DOHH2 (cell line): ENCODE data around the gene SPATA19.

Source experiments
- H3F3A ChIP-seq: fragments of 200-600 bp; sonication (generic), shearing (Covaris generic); 2 replicates; pipeline ENCODE4 v1.6.0; 2016; ENCODE audit warnings: antibody characterized with exemption, mild to moderate bottlenecking; ENCODE audit not compliant: control insufficient read depth, insufficient read depth
- H3K27ac ChIP-seq: fragments of 200-600 bp; sonication (generic); 2 replicates; pipeline ENCODE4 v1.5.1; 2014; ENCODE audit warnings: low read depth, mild to moderate bottlenecking, low read length, moderate library complexity
- H3K27me3 ChIP-seq: fragments of 200-600 bp; sonication (generic); 2 replicates; pipeline ENCODE4 v1.6.1; 2014; ENCODE audit warnings: mild to moderate bottlenecking, low read length, mixed read lengths; ENCODE audit not compliant: control insufficient read depth
- H3K36me3 ChIP-seq: fragments of 200-600 bp; sonication (generic); 2 replicates; pipeline ENCODE4 v1.6.1; 2014; ENCODE audit warnings: mild to moderate bottlenecking, low read length, moderate library complexity, mixed read lengths; ENCODE audit not compliant: control insufficient read depth
- H3K4me1 ChIP-seq: fragments of 200-600 bp; sonication (generic); 2 replicates; pipeline ENCODE4 v1.6.1; 2014; ENCODE audit warnings: mild to moderate bottlenecking, low read length, mixed read lengths; ENCODE audit not compliant: control insufficient read depth
- H3K4me2 ChIP-seq: fragments of 200-600 bp; sonication (generic); 2 replicates; pipeline ENCODE4 v1.6.0; 2014; ENCODE audit warnings: mild to moderate bottlenecking, low read length, moderate library complexity
- H3K4me3 ChIP-seq: fragments of 200-600 bp; sonication (generic); 2 replicates; pipeline ENCODE4 v1.5.1; 2014; ENCODE audit warnings: mild to moderate bottlenecking, low read length, mixed read lengths
- H3K79me2 ChIP-seq: fragments of 200-600 bp; sonication (generic); 2 replicates; pipeline ENCODE4 v1.6.1; 2014; ENCODE audit warnings: mild to moderate bottlenecking, low read length, mixed read lengths; ENCODE audit not compliant: control insufficient read depth
- H3K9me2 ChIP-seq: fragments of 200-600 bp; sonication (generic); replicated peaks from 2 replicates; pipeline ENCODE4 v1.6.1; 2014; ENCODE audit warnings: mild to moderate bottlenecking, low read length, mixed read lengths; ENCODE audit not compliant: control insufficient read depth
- H3K9me3 ChIP-seq: fragments of 200-600 bp; sonication (generic); 2 replicates; pipeline ENCODE4 v1.6.1; 2014; ENCODE audit warnings: antibody characterized with exemption, low read length, mixed read lengths; ENCODE audit not compliant: control insufficient read depth, insufficient read depth
- H4K20me1 ChIP-seq: fragments of 200-600 bp; sonication (generic); 2 replicates; pipeline ENCODE4 v1.6.0; 2014; ENCODE audit warnings: low read depth, mild to moderate bottlenecking, antibody characterized with exemption, low read length, moderate library complexity; ENCODE audit not compliant: control insufficient read depth, insufficient read depth
- CTCF ChIP-seq: fragments of 200-600 bp; sonication (generic); IDR thresholded peaks from one replicate; pipeline ENCODE4 v1.5.1; 2014; ENCODE audit warnings: antibody characterized with exemption, mild to moderate bottlenecking, low read depth, low read length; ENCODE audit not compliant: poor library complexity, severe bottlenecking
- EZH2phosphoT487 ChIP-seq: fragments of 200-600 bp; sonication (generic); IDR thresholded peaks from 2 replicates; pipeline ENCODE4 v1.6.1; 2017; ENCODE audit warnings: borderline replicate concordance, mild to moderate bottlenecking, antibody characterized with exemption, low read length, moderate library complexity, mixed read lengths

The SPATA19 gene

GRCh38 chr11:133842730-133843129, 2.6 kb downstream of the SPATA19 start:
- Histone ChIP-seq H4K20me1 (no peaks in the 10 kb centered on the region), H3F3A (no peaks in the 10 kb centered on the region), H3K27ac (no peak overlapping the region), H3K4me3 (no peak overlapping the region), H3K4me1 (no peaks in the 10 kb centered on the region), H3K4me2 (no peak overlapping the region), H3K79me2 (no peaks in the 10 kb centered on the region), H3K9me2 (no peaks in the 10 kb centered on the region), H3K9me3 (no peaks in the 10 kb centered on the region), H3K27me3 (no peaks in the 10 kb centered on the region), H3K36me3 (no peaks in the 10 kb centered on the region)
- TF ChIP-seq CTCF (no peak), EZH2phosphoT487 (no peak)

- Histone ChIP-seq H3K27ac (no peak overlapping the region), H3K27me3 (no peaks in the 10 kb centered on the region), H3K4me3 (no peak overlapping the region), H3K4me2 (no peak overlapping the region), H3F3A (no peaks in the 10 kb centered on the region), H3K9me2 (no peaks in the 10 kb centered on the region), H4K20me1 (no peaks in the 10 kb centered on the region), H3K79me2 (no peaks in the 10 kb centered on the region), H3K9me3 (no peaks in the 10 kb centered on the region), H3K4me1 (no peaks in the 10 kb centered on the region), H3K36me3 (no peaks in the 10 kb centered on the region)
- TF ChIP-seq EZH2phosphoT487 (no peak), CTCF (no peak)
These were observed 3.3 kb downstream of the SPATA19 start for GRCh38 chr11:133842053-133842452.

GRCh38 chr11:133841279-133842043, 3.9 kb downstream of the SPATA19 start:
- Histone ChIP-seq H3K4me2 (no peak overlapping the region), H3K9me2 (no peaks in the 10 kb centered on the region), H4K20me1 (no peaks in the 10 kb centered on the region), H3F3A (no peaks in the 10 kb centered on the region), H3K9me3 (no peaks in the 10 kb centered on the region), H3K27me3 (no peaks in the 10 kb centered on the region), H3K4me3 (no peak overlapping the region), H3K27ac (no peak overlapping the region), H3K4me1 (no peaks in the 10 kb centered on the region), H3K79me2 (no peaks in the 10 kb centered on the region), H3K36me3 (no peaks in the 10 kb centered on the region)
- TF ChIP-seq EZH2phosphoT487 (no peak), CTCF (no peak)
